Ureter (tissue), 1 donor: ENCODE measurements around the gene CAMK1D. TPM values are rescaled to one million over a fixed set of nuclear protein-coding genes. Genes with fewer than 3 reads are reported as not detected.
A peak's percentile ranks its signal among the peaks of the same experiment; 100 is the strongest.
"Not testable (repeated sequence)": the region's sequence is repeated elsewhere in the genome, so short reads cannot be mapped to it uniquely, and the experiment has no call there.

Experiments
- DNase-seq: peaks from one replicate; pipeline ENCODE4 v3.0.0-alpha.2; 2020; ENCODE audit warnings: low spot score
- total RNA-seq: library from RNA; stranded (reverse); gene quantifications from one replicate; pipeline ENCODE4 v1.2.4, GENCODE V29; 2023
- donor health status: DM: yes; HTN: yes; CAD: no.

Gene CAMK1D
- 25.4 TPM for total RNA-seq

GRCh38 chr10:12348870-12349628 is at the start of gene CAMK1D:
CAMK1D (plus strand) TSS chr10:12349547.
- DNase-seq = peak; percentile 90

- DNase-seq = not testable (repeated sequence)
Measured at GRCh38 chr10:12301036-12301435, 48.3 kb upstream of the CAMK1D start.

- DNase-seq = no peak
Measured at GRCh38 chr10:12308057-12308456, 41.3 kb upstream of the CAMK1D start.

GRCh38 chr10:12308736-12309375 is 40.5 kb upstream of the CAMK1D start:
- DNase-seq = no peak

- not testable (repeated sequence) for DNase-seq
Measured at GRCh38 chr10:12309783-12310182, 39.6 kb upstream of the CAMK1D start.

- no peak for DNase-seq
Measured at GRCh38 chr10:12314836-12315235, 34.5 kb upstream of the CAMK1D start.

- DNase-seq = no peak
Measured at GRCh38 chr10:12319076-12319475, 30.3 kb upstream of the CAMK1D start.

GRCh38 chr10:12320892-12321291 is 28.5 kb upstream of the CAMK1D start:
- no peak for DNase-seq

GRCh38 chr10:12321641-12322040 is 27.7 kb upstream of the CAMK1D start:
- DNase-seq = peak; percentile 57

- DNase-seq = no peak
Measured at GRCh38 chr10:12322583-12323131, 26.7 kb upstream of the CAMK1D start.

GRCh38 chr10:12324530-12324929 is 24.8 kb upstream of the CAMK1D start:
- no peak for DNase-seq

GRCh38 chr10:12327074-12327473 is 22.3 kb upstream of the CAMK1D start:
- no peak for DNase-seq

- DNase-seq = no peak
Measured at GRCh38 chr10:12327476-12327875, 21.9 kb upstream of the CAMK1D start.

- not testable (repeated sequence) for DNase-seq
Measured at GRCh38 chr10:12328312-12328711, 21.0 kb upstream of the CAMK1D start.

- no peak for DNase-seq
Measured at GRCh38 chr10:12332572-12333379, 16.6 kb upstream of the CAMK1D start.

GRCh38 chr10:12333380-12334185 is 15.8 kb upstream of the CAMK1D start:
- peak; percentile 73 for DNase-seq

- DNase-seq = no peak
Measured at GRCh38 chr10:12334186-12334530, 15.2 kb upstream of the CAMK1D start.

GRCh38 chr10:12335169-12335568 is 14.2 kb upstream of the CAMK1D start:
- not testable (repeated sequence) for DNase-seq

- DNase-seq = no peak
Measured at GRCh38 chr10:12337453-12338372, 11.6 kb upstream of the CAMK1D start.

GRCh38 chr10:12338981-12339380 is 10.4 kb upstream of the CAMK1D start:
- DNase-seq = no peak
